ENCODE data around the gene XPO1.

- TF ChIP-seq POLR2A (IDR thresholded peaks at IDR 0.05; ENCODE audit: extremely low read depth, insufficient read length) (no peak), CTCF (IDR thresholded peaks at IDR 0.05; ENCODE audit: low read depth, low read length) (no peak), MAX (IDR thresholded peaks at IDR 0.05; ENCODE audit: low read depth, low read length) (no peak), MYC (IDR thresholded peaks at IDR 0.05; ENCODE audit: low read depth, low read length) (no peak)
Observed at GRCh38 chr2:61529944-61530735, 8.0 kb downstream of the XPO1 start.
